GM04504 (cell line): ENCODE results near the gene KRT4.

Experiments
- DNase-seq: peaks from one replicate; pipeline ENCODE4 v3.0.0-alpha.2; 2012; ENCODE audit warnings: low read depth

Gene KRT4

GRCh38 chr12:52792185-52793029 is 21.5 kb downstream of the KRT4 start:
- no peak for DNase-seq

- DNase-seq = no peak
Measured at GRCh38 chr12:52791271-52792184, 22.4 kb downstream of the KRT4 start.

GRCh38 chr12:52790427-52791270 is 23.3 kb downstream of the KRT4 start:
- DNase-seq = no peak

GRCh38 chr12:52789637-52790426 is 24.1 kb downstream of the KRT4 start:
- DNase-seq = no peak

- no peak for DNase-seq
Measured at GRCh38 chr12:52788876-52789636, 24.9 kb downstream of the KRT4 start.

DNA sequence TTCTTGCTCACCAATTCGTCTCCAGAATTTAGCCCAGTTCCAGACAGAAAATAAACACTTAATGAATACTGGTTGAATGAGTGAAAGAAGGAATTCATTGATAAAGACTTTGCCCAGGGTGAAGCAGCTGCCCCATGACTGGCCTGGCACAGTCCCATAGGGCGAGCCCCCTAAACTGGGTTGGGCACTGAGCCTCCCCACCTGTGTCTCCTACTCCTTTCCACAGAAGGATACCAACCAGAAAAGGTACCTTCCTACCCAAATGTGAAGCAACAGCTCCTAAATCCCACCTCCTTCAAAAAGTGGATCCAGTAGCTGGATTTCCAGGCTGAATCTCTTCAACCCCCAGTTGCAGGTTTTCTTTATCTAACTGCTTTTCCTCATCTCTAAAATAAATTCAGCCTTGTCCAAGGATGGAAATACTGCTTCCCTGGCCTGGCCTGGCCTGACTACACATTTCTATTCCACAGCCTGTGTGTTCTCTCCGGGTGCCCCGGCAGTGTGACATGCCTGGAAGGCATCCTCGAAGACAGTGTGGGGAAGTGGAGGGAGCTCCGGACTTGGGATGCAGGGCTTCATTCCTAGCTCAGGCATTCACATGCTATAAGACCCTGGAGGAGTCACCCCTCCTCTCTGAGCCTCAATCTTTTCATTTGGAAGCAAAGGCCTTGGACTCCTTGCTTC is 25.6 kb downstream of the KRT4 start:
- no peak for DNase-seq

- DNase-seq = no peak
Measured at GRCh38 chr12:52787324-52788191, 26.4 kb downstream of the KRT4 start.

GRCh38 chr12:52784909-52785308 is 29.0 kb downstream of the KRT4 start:
- no peak for DNase-seq

DNA sequence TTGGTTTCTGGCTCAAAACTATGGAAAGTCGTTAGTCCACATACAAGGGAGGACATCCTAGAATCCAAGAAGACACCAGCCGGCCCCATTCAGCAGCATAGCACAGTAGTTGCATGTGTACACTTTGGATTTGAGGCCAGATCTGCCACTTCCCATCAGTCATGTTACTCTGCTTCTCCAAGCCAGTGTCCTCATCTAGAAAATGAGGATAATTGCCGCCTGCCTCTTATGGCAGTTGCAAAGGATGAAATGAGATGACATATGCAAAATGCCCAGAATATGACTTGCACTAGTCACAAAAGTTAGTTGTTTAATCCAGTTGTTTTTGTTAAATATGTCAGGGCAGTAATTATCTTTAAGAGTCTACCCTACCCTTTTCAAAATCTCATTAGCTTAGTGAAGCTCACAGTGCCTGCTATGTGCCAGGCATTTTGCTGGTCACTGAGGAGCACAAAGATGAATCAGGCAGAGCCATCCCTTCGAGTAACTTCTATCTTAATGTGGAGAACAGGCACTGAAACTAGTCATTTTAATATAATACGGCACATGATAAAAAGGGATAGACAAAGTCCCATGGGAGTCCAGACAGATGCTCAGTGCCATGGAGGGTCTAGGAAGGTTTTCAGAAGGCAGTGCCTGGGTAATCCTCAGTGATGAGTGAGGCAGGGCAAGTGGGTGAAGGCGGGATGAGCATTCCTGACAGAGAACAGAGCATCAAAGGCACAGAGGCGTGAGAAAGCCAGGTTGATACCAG is 30.2 kb downstream of the KRT4 start:
- no peak for DNase-seq

GRCh38 chr12:52782502-52782901 is 31.4 kb downstream of the KRT4 start:
- no peak for DNase-seq

DNA sequence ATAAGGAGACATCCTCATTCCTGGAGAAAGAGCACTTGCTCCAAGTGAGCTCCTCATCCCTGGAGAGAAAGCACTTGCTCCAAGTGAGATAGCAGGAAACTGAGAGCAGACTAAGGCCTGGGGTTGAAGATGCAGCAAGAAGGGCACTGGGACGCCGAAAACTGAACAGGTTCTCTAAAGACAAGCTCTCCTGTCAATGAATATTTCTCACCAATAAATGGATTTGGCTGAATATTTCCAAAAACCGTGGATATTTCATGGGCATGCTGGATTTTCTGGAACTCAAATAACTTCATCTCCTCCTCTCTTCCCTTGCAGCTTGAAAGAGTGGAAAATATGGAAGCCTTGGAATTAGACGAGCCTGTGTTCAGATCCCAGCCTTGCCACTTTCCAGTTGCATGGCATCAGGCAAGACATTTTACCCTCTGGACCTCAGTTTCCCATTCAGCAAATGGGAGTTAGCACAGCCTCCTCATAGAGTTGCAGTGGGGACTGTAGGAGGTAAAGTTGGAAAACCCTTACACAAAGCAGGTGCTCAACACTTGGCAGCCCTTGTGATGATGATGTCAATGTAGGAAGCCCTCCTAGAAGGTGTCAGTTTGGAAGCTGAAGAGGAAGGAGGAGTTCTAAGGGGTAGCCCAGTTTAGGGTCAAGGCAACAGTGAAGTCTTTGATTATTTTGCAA is 32.4 kb downstream of the KRT4 start:
- no peak for DNase-seq

DNA sequence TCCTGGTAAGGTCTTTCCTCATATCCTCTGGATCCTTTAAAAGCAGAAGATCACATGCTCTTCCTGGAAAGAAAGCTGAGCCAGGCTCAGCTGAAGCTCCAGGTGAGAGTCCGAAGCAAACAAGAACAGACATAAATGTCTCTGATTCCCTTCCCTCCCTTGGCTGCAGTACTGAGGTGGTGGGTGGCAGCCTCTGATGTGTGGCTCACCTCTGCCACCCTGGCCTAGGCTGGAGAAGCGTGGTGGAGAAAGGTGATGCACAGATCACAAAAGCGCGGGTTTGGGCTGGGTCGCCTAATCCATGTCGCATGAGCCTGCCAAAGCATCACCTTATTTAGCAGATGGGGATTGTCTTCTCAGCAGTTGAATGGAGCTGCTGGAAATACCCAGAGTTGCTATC is 34.0 kb downstream of the KRT4 start:
- DNase-seq = no peak

GRCh38 chr12:52778833-52779232 is 35.1 kb downstream of the KRT4 start:
- DNase-seq = no peak

GRCh38 chr12:52777566-52777965 is 36.4 kb downstream of the KRT4 start:
- DNase-seq = no peak

- no peak for DNase-seq
Measured at GRCh38 chr12:52776913-52777395, 37.0 kb downstream of the KRT4 start, which contains the start of gene KRT76. Gene KRT76, minus strand, starts transcription at chr12:52777345. Its CDS starts 54 bp downstream, at chr12:52777291.

GRCh38 chr12:52776435-52776834 is 37.5 kb downstream of the KRT4 start:
- DNase-seq = no peak

DNA sequence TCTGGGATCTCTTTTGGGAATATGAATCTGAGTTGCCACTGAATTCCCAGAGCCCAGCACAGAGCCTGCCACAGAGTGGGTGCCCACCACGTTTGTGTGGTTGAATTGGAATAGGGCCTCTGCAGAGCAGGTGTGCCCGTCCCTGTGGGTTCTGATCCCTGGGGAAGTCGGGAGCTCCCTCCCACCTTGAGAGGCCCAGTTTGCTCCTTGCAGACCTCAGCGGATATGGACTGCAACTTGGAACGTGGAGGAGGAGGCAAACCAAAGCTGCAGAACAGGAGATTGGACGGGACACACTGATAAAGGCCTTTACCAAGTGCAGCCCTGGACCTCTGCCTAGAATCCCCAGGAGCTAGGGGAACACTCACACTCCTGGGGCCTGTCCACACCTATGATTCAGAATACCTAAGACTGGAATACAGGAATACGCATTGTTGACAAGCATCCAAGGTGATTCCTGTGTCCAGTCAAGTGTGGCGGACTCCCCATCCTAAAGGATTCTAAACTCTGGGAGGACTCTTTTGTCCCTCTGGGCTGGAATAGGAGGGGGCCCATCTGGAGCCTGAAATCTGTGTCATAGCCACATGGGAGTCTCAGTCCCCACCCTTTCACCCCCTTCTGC is 39.2 kb downstream of the KRT4 start:
- DNase-seq = no peak
